AG04450 (cell line): ENCODE measurements around the gene DCTN2. TPM values are rescaled to one million over a fixed set of nuclear protein-coding genes. Genes with fewer than 3 reads are reported as not detected.

ENCODE experiments used
- CTCF ChIA-PET: fragments of 300-600, 350-600 bp; formaldehyde crosslinking; extraction: SDS; loops from one replicate; lab custom pipeline; 2022; ENCODE audit warnings: antibody characterized with exemption, inconsistent platforms; lab: Charles Lee
- POLR2A ChIA-PET: fragments of 350-600 bp; formaldehyde crosslinking; extraction: SDS; loops from one replicate; lab custom pipeline; 2021; ENCODE audit warnings: antibody characterized with exemption, inconsistent platforms; lab: Yijun Ruan, JAX
- DNase-seq: peaks from one replicate; pipeline ENCODE4 v3.0.0-alpha.2; 2011; ENCODE audit warnings: low read depth, low spot score
- H3K27ac ChIP-seq: one replicate; pipeline ENCODE4 v1.5.1; 2012; ENCODE audit warnings: low read depth, low read length, control low read depth
- H3K27me3 ChIP-seq: one replicate; pipeline ENCODE4 v1.6.0; 2012; ENCODE audit warnings: low read length; ENCODE audit not compliant: control insufficient read depth, insufficient read depth
- H3K4me3 ChIP-seq: 2 replicates; pipeline ENCODE4 v1.5.1; 2011; ENCODE audit warnings: mild to moderate bottlenecking, low read depth, low read length, control low read depth
- H3K9me3 ChIP-seq: 2 replicates; pipeline ENCODE4 v1.5.1; 2012; ENCODE audit warnings: low read length; ENCODE audit not compliant: control insufficient read depth, insufficient read depth
- CTCF ChIP-seq: IDR thresholded peaks from 2 replicates; pipeline ENCODE4 v1.5.1; 2011; ENCODE audit warnings: low read depth, low read length, control low read depth, inconsistent platforms
- polyA plus RNA-seq: library from polyadenylated mRNA; depleted of rRNA; stranded (reverse); fragments of >200 nt; gene quantifications from 2 replicates; pipeline ENCODE4 v1.2.3, GENCODE V29; 2011

DCTN2 gene
- polyA plus RNA-seq, 1 experiment, result 160 TPM

- no peak for TF ChIP-seq CTCF
- ChIA-PET POLR2A (interaction anchor here (1.1 kb wide), 1 partner anchor 10 kb away, joined by 3 read pairs; no protein-coding TSS in a partner anchor), CTCF (no interaction called here)
- peak overlapping the region; percentile 21 for H3K27ac ChIP-seq
- DNase-seq, result no peak
- no peak overlapping the region for H3K4me3 ChIP-seq
- no peaks in the 10 kb centered on the region for H3K27me3 ChIP-seq
- no peaks in the 10 kb centered on the region for H3K9me3 ChIP-seq
Observed at GRCh38 chr12:57525615-57526383, 21.2 kb downstream of the DCTN2 start.

- Histone ChIP-seq H3K27ac (peak overlapping the region; percentile 21), H3K27me3 (no peaks in the 10 kb centered on the region), H3K9me3 (peaks cover under 1% of the 10 kb centered on the region; the same call in 1 of the 2 replicates), H3K4me3 (peak overlapping the region; percentile 93)
- POLR2A ChIA-PET, result interaction anchor here (1.1 to 1.2 kb wide), 2 partner anchors 9 to 10 kb away, joined by 3 read pairs; no protein-coding TSS in a partner anchor
- DNase-seq, result no peak
- CTCF ChIA-PET, result interaction anchor here (0.7 kb wide), 1 partner anchor 66 kb away, joined by 3 read pairs; no protein-coding TSS in a partner anchor
- no peak for TF ChIP-seq CTCF
Observed at GRCh38 chr12:57524814-57525614, 22.0 kb downstream of the DCTN2 start.

GRCh38 chr12:57523706-57524614, 23.0 kb downstream of the DCTN2 start:
- POLR2A ChIA-PET, result interaction anchor here (1.2 to 1.4 kb wide), 2 partner anchors 9 to 10 kb away, joined by 3 to 8 read pairs; no protein-coding TSS in a partner anchor
- H3K27ac ChIP-seq, result peak overlapping the region; percentile 78

More at GRCh38 chr12:57523706-57524614, 23.0 kb downstream of the DCTN2 start:
- H3K4me3 ChIP-seq, result peak overlapping the region; percentile 93
- TF ChIP-seq CTCF, result no peak
- no peak for DNase-seq
- H3K9me3 ChIP-seq, result peaks cover 5% of the 10 kb centered on the region; the same call in 1 of the 2 replicates
- CTCF ChIA-PET, result interaction anchor here (0.7 kb wide), 1 partner anchor 65 kb away, joined by 3 read pairs; no protein-coding TSS in a partner anchor
- H3K27me3 ChIP-seq, result no peaks in the 10 kb centered on the region
